ENCODE measurements around the gene GZMM. TPM values are rescaled to one million over a fixed set of nuclear protein-coding genes. Genes with fewer than 3 reads are reported as not detected.

GZMM gene
- total and polyA plus RNA-seq, 3 donors from 2014 or later, result 0.31 to 2.2 (median 1.4) TPM

DNA sequence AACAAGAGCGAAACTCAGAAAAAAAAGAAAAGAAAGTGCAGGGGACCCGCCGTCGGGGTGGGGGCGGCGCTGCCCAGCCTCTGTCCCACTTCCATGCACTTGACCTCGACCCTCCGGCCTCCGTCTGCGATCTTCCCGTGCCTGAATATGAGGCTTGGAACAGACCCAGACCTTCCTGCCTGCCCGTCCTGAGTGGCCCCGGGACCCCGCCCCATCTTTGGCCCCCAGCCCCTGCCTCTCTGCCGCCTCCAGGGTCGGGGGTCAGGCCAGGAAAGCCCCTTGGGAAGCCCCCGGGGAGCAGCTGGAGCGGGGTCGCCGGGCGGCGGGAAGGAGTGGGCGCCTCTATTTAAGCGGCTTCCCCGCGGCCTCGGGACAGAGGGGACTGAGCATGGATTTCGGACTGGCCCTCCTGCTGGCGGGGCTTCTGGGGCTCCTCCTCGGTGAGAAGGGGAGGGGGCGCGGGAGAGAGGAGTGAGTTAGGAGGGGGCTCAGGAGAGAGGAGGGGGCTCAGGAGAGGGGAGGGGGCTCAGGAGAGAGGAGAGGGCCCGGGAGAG lies 47.7 kb upstream of the GZMM start, which contains the start of gene MADCAM1:
Gene MADCAM1, plus strand, starts transcription at position 375 of the 554 bp plus-strand sequence. Its CDS starts 14 bp downstream, at position 389.
- DNase-seq, result no peak
- no peak within 1 kb of the TSS for H3K4me3 ChIP-seq
- H3K4me1 ChIP-seq, result peaks cover 12% of the 10 kb centered on the region
- no peaks in the 10 kb centered on the region for H3K9me3 ChIP-seq
- intact Hi-C loops (cut with DNase I; ENCODE audit: low total_unique reads), result no loop called here
- no peaks in the 10 kb centered on the region for H3K27me3 ChIP-seq
- 2 to 5% methylated on average over 25 to 30 of the region's 33 CpGs for WGBS, 2 donors
- H3K27ac ChIP-seq, result no peak within 1 kb of the TSS
- H3K36me3 ChIP-seq (ENCODE audit: low read depth, missing control alignments), result no peaks in the 10 kb centered on the region
- TF ChIP-seq POLR2A (IDR thresholded peaks at IDR 0.05), result no peak
- TF ChIP-seq, protein P1, sequence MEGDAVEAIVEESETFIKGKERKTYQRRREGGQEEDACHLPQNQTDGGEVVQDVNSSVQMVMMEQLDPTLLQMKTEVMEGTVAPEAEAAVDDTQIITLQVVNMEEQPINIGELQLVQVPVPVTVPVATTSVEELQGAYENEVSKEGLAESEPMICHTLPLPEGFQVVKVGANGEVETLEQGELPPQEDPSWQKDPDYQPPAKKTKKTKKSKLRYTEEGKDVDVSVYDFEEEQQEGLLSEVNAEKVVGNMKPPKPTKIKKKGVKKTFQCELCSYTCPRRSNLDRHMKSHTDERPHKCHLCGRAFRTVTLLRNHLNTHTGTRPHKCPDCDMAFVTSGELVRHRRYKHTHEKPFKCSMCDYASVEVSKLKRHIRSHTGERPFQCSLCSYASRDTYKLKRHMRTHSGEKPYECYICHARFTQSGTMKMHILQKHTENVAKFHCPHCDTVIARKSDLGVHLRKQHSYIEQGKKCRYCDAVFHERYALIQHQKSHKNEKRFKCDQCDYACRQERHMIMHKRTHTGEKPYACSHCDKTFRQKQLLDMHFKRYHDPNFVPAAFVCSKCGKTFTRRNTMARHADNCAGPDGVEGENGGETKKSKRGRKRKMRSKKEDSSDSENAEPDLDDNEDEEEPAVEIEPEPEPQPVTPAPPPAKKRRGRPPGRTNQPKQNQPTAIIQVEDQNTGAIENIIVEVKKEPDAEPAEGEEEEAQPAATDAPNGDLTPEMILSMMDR (IDR thresholded peaks at IDR 0.05), result no peak

DNA sequence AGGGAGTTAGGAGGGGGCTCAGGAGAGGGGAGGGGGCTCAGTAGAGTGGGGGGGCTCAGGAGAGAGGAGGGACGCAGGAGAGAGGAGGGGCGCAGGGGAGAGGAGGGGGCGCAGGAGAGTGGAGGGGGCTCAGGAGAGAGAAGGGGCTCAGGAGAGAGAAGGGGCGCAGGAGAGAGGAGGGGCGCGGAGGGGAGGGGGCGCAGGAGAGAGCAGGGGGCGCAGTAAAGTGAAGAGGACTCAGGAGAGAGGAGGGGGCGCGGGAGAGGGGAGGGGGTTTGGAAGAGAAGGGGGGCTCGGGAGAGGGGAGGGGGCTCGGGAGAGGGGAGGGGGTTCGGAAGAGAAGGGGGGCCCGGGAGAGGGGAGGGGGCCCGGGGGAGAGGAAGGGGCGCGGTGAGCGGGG lies 46.9 kb upstream of the GZMM start:
- Histone ChIP-seq H3K4me3 (no peak overlapping the region), H3K27ac (no peak overlapping the region), H3K27me3 (no peaks in the 10 kb centered on the region), H3K4me1 (peaks cover 12% of the 10 kb centered on the region), H3K9me3 (no peaks in the 10 kb centered on the region), H3K36me3 (ENCODE audit: low read depth, missing control alignments) (no peaks in the 10 kb centered on the region)
- 6 to 8% methylated on average over 3 to 8 of the region's 18 CpGs for WGBS, 2 donors
- TF ChIP-seq, protein P1 (IDR thresholded peaks at IDR 0.05), result no peak
- TF ChIP-seq POLR2A (IDR thresholded peaks at IDR 0.05), result no peak
- intact Hi-C loops (cut with DNase I; ENCODE audit: low total_unique reads), result no loop called here
- DNase-seq, result no peak

DNA sequence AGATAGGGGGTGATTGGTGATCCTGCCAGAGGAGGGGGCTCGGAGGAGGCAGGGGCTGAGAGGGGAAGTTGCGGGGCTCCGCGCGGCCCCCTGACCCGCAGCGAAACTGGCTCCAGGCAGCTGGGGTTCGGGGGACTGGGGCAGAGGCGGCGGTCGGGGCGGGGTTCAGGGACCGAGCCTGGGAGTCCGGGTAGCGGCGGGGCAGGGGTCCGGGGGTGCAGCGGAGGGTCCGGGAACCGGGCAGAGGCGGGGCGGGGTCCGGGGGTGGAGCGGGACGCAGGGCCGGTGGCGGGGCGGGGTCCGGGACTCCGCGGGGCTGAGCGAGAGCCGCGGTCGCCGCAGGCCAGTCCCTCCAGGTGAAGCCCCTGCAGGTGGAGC lies 46.4 kb upstream of the GZMM start:
- TF ChIP-seq POLR2A (IDR thresholded peaks at IDR 0.05), result no peak
- TF ChIP-seq, protein P1 (IDR thresholded peaks at IDR 0.05), result no peak
- DNase-seq, result no peak
- peak overlapping the region in 1 of 2 donors; percentile 5 for H3K4me3 ChIP-seq
- intact Hi-C loops (cut with DNase I; ENCODE audit: low total_unique reads), result no loop called here
- H3K27ac ChIP-seq, result no peak overlapping the region
- H3K27me3 ChIP-seq, result no peaks in the 10 kb centered on the region
- H3K4me1 ChIP-seq, result peaks cover 12% of the 10 kb centered on the region
- 1 to 2% methylated on average over 16 to 28 of the region's 36 CpGs for WGBS, 2 donors
- no peaks in the 10 kb centered on the region for H3K36me3 ChIP-seq (ENCODE audit: low read depth, missing control alignments)
- no peaks in the 10 kb centered on the region for H3K9me3 ChIP-seq

DNA sequence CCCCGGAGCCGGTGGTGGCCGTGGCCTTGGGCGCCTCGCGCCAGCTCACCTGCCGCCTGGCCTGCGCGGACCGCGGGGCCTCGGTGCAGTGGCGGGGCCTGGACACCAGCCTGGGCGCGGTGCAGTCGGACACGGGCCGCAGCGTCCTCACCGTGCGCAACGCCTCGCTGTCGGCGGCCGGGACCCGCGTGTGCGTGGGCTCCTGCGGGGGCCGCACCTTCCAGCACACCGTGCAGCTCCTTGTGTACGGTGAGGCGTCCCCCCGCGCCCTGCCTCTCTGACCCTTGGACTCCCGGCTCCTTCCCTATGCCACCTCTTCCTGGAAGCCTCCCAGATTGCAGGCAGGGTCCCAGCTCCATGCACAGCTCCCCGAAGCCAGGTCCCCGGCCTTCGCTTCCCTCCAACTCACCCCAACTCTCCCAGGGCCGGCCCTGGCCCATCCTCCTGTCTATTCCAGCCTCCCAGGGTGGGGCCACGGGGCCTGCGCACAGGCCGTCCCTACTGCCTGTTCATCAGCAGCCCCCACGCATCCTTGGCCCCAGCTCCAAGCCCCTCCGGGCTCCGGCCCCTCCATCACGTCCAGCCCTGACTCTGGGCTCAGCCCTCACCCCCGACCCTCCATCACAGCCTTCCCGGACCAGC lies 45.9 kb upstream of the GZMM start:
- WGBS, 2 donors, result 4% methylated on average over 14 to 42 of the region's 50 CpGs
- Histone ChIP-seq H3K4me3 (peak overlapping the region in 1 of 2 donors; percentile 5), H3K9me3 (no peaks in the 10 kb centered on the region), H3K27me3 (no peaks in the 10 kb centered on the region), H3K27ac (no peak overlapping the region), H3K4me1 (peaks cover 12% of the 10 kb centered on the region), H3K36me3 (ENCODE audit: low read depth, missing control alignments) (no peaks in the 10 kb centered on the region)
- TF ChIP-seq POLR2A (IDR thresholded peaks at IDR 0.05), result no peak
- TF ChIP-seq, protein P1 (IDR thresholded peaks at IDR 0.05), result no peak
- no peak for DNase-seq
- intact Hi-C loops (cut with DNase I; ENCODE audit: low total_unique reads), result no loop called here

DNA sequence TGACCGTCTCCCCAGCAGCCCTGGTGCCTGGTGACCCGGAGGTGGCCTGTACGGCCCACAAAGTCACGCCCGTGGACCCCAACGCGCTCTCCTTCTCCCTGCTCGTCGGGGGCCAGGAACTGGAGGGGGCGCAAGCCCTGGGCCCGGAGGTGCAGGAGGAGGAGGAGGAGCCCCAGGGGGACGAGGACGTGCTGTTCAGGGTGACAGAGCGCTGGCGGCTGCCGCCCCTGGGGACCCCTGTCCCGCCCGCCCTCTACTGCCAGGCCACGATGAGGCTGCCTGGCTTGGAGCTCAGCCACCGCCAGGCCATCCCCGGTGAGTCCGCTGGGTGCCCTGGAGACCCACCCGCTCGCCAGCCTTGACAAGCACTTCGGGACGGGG lies 45.4 kb upstream of the GZMM start:
- Histone ChIP-seq H3K27ac (no peak overlapping the region), H3K4me3 (no peak overlapping the region), H3K27me3 (no peaks in the 10 kb centered on the region), H3K9me3 (no peaks in the 10 kb centered on the region), H3K36me3 (ENCODE audit: low read depth, missing control alignments) (no peaks in the 10 kb centered on the region), H3K4me1 (peaks cover 12% of the 10 kb centered on the region)
- intact Hi-C loops (cut with DNase I; ENCODE audit: low total_unique reads), result no loop called here
- TF ChIP-seq, protein P1 (IDR thresholded peaks at IDR 0.05), result no peak
- no peak for TF ChIP-seq POLR2A (IDR thresholded peaks at IDR 0.05)
- WGBS, 2 donors, result 2 to 4% methylated on average over 10 to 24 of the region's 26 CpGs
- DNase-seq, result no peak
